ENCODE results near the gene CCDC102B.
"Not testable (repeated sequence)": the region's sequence is repeated elsewhere in the genome, so short reads cannot be mapped to it uniquely, and the experiment has no call there.

CCDC102B gene

DNA sequence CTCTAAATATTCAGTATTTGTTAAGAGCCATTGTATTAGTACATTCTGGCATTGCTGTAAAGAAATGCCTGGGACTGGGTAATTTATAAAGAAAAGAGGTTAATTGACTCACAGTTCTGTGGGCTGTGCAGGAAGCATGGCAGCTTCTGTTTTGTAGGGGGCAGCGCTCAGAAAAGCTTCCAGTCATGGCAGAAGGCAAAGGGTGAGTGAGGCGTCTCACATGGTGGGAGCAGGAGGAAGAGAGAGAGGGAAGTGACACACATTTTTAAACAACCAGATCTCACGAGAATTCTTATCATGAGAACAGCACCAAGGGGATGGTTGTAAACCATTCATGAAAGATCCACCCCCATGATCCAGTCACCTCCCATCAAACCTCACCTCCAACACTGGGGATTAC lies 13.8 kb upstream of the CCDC102B start:
- DNase-seq (ENCODE audit: insufficient read length) = no peak
- TF ChIP-seq TAF1 (IDR thresholded peaks at IDR 0.05; ENCODE audit: borderline replicate concordance, low read depth, low read length) (no peak), POLR2A (IDR thresholded peaks at IDR 0.05; ENCODE audit: low read depth, low read length) (no peak), POLR2AphosphoS5 (IDR thresholded peaks at IDR 0.05; ENCODE audit: low read depth, low read length) (no peak)
- FAIRE-seq = no peak

DNA sequence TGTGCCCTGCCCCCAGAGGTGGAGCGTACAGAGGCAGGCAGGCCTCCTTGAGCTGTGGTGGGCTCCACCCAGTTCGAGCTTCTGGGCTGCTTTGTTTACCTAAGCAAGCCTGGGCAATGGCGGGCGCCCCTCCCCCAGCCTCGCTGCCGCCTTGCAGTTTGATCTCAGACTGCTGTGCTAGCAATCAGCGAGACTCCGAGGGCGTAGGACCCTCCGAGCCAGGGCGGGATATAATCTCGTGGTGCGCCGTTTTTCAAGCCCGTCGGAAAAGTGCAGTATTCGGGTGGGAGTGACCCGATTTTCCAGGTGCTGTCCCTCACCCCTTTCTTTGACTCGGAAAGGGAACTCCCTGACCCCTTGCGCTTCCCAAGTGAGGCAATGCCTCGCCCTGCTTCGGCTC lies 7.6 kb upstream of the CCDC102B start:
- DNase-seq (ENCODE audit: insufficient read length); FAIRE-seq: not testable (repeated sequence)

DNA sequence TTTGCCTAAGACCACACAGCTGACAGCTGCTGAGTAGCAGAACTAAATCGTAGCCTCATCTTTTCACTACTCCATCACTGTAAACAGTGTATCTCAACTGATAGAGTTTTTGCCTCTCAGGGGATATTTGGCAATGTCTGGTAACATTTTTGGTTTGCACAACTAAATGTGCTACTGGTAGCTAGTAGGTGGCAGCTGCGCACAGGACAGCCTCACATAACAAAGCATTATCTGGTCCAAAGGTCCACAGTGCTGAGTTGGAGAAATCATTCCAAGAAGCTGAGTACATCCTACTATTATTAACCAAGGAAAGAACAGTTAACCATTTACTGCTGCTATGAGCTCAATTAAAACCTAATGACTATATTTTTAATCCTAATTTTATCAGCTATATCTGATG lies 6.1 kb upstream of the CCDC102B start:
- FAIRE-seq = no peak
- TF ChIP-seq TAF1 (IDR thresholded peaks at IDR 0.05; ENCODE audit: borderline replicate concordance, low read depth, low read length) (no peak), POLR2AphosphoS5 (IDR thresholded peaks at IDR 0.05; ENCODE audit: low read depth, low read length) (no peak), POLR2A (IDR thresholded peaks at IDR 0.05; ENCODE audit: low read depth, low read length) (no peak)
- DNase-seq (ENCODE audit: insufficient read length) = no peak

DNA sequence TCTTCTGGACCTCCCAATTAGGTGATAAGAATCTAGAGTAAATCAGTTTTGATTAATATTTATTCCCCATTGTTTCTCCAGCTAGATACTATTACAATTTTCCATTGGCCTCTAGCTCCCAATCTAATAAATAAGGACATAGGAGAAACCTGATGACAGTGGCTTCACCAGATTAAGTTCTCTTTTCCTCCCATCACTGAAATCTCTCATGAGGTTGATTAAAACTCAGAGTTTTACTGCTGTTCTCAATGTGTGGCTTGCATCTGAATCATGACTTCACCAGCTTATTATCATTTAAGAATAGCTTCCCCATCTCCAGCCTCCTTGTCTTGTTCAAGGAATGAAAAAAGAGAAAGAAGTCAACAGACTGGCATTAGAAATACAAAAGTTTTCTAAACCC lies 3.9 kb upstream of the CCDC102B start:
- FAIRE-seq (no peak), DNase-seq (ENCODE audit: insufficient read length) (no peak)
- TF ChIP-seq TAF1 (IDR thresholded peaks at IDR 0.05; ENCODE audit: borderline replicate concordance, low read depth, low read length) = no peak
- TF ChIP-seq POLR2AphosphoS5 (IDR thresholded peaks at IDR 0.05; ENCODE audit: low read depth, low read length) = no peak
- TF ChIP-seq POLR2A (IDR thresholded peaks at IDR 0.05; ENCODE audit: low read depth, low read length) = no peak

DNA sequence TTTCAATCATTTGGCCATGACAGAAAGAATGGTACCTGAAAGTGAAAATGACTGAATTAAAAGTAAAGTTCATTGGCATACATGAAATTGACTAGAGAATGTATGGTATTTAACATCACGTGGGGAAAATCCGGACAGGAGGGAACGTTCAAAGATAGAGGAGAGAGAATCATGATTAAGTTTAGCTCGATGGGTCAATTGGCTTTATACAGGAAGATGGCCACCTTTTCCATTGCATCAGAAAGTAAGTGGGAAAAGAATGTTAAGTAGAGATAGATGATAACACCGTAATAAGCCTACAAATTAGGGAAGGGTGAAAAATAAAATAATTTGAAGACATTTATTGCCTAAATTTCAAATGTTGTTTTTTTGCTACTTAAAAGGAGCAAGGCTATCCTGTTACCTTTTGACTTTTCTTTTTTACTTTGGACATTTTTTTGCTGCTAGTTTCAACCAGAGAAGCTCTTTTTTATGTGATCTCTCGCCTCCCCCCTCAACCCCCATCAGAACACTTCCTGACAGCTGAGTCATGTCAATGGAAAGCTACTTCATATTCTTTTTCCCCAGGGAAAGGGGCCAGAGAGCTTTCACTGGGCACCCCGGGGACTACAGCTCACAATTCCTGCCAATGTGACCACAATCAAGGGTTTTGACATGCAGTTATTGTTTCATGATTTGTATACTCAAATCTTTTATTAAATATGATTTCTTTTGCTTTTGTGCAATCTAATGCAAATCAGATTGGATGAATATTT lies 767 bp upstream of the CCDC102B start:
- TF ChIP-seq POLR2AphosphoS5 (IDR thresholded peaks at IDR 0.05; ENCODE audit: low read depth, low read length) (no peak), TAF1 (IDR thresholded peaks at IDR 0.05; ENCODE audit: borderline replicate concordance, low read depth, low read length) (no peak), POLR2A (IDR thresholded peaks at IDR 0.05; ENCODE audit: low read depth, low read length) (no peak)
- no peak for DNase-seq (ENCODE audit: insufficient read length)
- FAIRE-seq = no peak

DNA sequence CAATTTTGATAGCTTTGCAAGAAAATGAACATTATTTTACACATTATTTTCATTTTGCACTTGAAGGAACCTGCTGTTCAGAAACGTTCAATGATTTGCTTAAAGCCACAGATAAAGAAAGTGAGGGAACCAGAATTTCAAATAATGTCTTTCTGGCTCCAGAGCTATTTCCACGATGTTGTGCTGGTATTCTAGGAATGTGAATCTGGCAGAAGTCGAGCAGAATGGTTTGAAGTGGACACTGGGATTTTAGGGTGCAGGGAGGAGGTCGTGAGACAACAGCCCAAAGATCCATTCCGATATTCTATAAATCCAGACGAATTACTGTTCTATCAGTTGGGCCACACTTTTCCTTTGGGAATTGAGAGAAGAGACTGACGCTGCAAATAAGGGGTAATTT lies 2.2 kb downstream of the CCDC102B start:
- DNase-seq (ENCODE audit: insufficient read length) (no peak), FAIRE-seq (no peak)
- TF ChIP-seq TAF1 (IDR thresholded peaks at IDR 0.05; ENCODE audit: borderline replicate concordance, low read depth, low read length) (no peak), POLR2A (IDR thresholded peaks at IDR 0.05; ENCODE audit: low read depth, low read length) (no peak), POLR2AphosphoS5 (IDR thresholded peaks at IDR 0.05; ENCODE audit: low read depth, low read length) (no peak)

DNA sequence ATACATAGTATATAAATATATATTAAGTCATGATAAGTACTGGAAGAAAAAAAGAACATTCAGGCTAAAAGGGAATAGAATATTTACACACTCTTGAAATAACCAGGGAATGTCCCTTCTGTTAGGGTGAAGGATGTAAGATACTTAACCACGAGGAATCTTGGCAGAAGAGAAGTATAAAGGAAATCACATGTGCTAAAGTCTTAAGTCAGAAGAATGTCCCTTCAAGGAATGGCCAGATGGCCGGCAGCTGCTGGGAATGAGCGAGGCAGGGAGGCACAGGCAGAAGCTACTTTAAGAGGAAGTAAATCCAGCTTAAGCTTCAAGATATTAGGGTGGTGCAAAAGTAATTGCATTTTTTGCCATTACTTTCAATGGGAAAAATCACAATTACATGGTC lies 5.5 kb downstream of the CCDC102B start:
- TF ChIP-seq POLR2A (IDR thresholded peaks at IDR 0.05; ENCODE audit: low read depth, low read length) (no peak), TAF1 (IDR thresholded peaks at IDR 0.05; ENCODE audit: borderline replicate concordance, low read depth, low read length) (no peak), POLR2AphosphoS5 (IDR thresholded peaks at IDR 0.05; ENCODE audit: low read depth, low read length) (no peak)
- DNase-seq (ENCODE audit: insufficient read length) = no peak
- FAIRE-seq = no peak

DNA sequence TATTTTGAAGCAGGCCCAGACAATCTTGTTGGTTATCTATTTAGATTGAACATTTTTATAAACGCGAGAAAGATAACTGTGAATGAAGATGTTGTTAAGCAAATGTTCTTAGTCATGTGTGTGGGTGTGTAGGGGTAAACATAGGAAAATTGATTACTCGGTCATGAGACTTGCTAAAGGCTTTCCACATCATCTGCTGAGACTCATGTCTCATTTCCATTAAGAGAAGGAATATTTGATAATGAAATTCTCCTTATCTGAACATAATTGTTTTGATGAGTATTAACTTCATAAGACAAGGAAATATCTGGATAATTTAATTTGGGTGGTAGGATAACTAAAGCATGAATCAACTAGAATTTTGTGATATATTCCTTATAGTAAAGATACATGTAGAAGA lies 19.7 kb downstream of the CCDC102B start:
- no peak for TF ChIP-seq POLR2A (IDR thresholded peaks at IDR 0.05; ENCODE audit: low read depth, low read length)
- TF ChIP-seq POLR2AphosphoS5 (IDR thresholded peaks at IDR 0.05; ENCODE audit: low read depth, low read length) = no peak
- TF ChIP-seq TAF1 (IDR thresholded peaks at IDR 0.05; ENCODE audit: borderline replicate concordance, low read depth, low read length) = no peak
- FAIRE-seq (no peak), DNase-seq (ENCODE audit: insufficient read length) (no peak)

DNA sequence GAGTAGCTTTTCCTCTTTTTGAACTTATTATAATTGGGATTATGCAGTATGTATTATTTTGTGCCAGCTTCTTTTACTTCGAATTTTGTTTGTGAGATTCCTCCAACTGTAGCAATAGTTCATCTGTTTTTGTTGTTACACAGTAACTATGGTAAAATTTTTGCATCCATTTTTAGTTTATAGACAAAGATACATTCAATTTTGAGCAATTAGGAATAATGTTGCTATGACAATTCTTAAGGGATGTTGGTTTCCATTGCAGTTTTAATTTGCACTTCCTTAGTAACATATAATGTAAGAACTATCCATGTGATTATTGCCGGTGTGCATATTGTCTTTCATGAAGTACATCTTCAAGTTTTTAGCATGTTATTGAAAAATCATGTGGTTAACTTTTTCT lies 20.7 kb downstream of the CCDC102B start:
- TF ChIP-seq TAF1 (IDR thresholded peaks at IDR 0.05; ENCODE audit: borderline replicate concordance, low read depth, low read length) (no peak), POLR2A (IDR thresholded peaks at IDR 0.05; ENCODE audit: low read depth, low read length) (no peak), POLR2AphosphoS5 (IDR thresholded peaks at IDR 0.05; ENCODE audit: low read depth, low read length) (no peak)
- DNase-seq (ENCODE audit: insufficient read length) (no peak), FAIRE-seq (no peak)

DNA sequence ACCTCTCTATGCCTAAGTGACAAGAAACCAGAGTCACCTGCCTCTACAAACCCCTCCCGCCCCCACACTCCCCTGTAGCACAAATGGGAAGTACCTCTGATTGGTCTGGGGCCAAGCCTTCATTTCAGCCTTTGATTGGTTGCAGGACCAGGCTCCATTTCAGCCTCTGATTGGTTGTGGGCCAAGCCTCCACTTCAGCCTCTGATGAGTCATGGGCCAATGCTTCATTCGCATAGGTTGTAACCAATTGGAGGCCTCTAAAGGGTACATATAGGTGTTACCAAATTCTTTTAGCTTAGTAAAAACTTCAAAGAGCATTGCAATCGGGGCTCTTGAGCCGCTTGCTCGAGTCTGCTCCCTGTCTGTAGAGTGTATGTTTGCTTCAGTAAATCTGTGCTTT lies 25.0 kb downstream of the CCDC102B start:
- DNase-seq (ENCODE audit: insufficient read length) = no peak
- FAIRE-seq = no peak
- TF ChIP-seq TAF1 (IDR thresholded peaks at IDR 0.05; ENCODE audit: borderline replicate concordance, low read depth, low read length) (no peak), POLR2AphosphoS5 (IDR thresholded peaks at IDR 0.05; ENCODE audit: low read depth, low read length) (no peak), POLR2A (IDR thresholded peaks at IDR 0.05; ENCODE audit: low read depth, low read length) (no peak)

DNA sequence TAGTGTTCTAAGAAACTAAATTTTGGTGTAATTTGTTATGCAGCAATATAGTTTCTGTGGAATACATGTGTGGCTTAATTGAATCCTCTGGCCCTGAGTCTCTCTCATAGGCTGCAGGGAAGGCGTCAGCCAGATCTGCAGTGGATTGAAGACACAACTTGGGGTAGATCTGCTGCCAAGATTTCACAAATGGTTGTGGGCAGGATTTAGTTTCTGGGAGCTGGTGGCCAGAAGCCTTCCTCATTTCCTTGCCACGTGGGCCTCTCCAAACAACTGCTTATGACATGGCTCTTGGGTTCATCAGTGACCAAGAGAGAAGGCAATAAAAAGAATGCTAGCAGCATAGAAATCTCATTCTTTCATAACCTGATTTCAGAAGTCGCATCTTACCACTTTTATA lies 28.2 kb downstream of the CCDC102B start:
- TF ChIP-seq TAF1 (IDR thresholded peaks at IDR 0.05; ENCODE audit: borderline replicate concordance, low read depth, low read length) (no peak), POLR2AphosphoS5 (IDR thresholded peaks at IDR 0.05; ENCODE audit: low read depth, low read length) (no peak), POLR2A (IDR thresholded peaks at IDR 0.05; ENCODE audit: low read depth, low read length) (no peak)
- DNase-seq (ENCODE audit: insufficient read length) (no peak), FAIRE-seq (no peak)

DNA sequence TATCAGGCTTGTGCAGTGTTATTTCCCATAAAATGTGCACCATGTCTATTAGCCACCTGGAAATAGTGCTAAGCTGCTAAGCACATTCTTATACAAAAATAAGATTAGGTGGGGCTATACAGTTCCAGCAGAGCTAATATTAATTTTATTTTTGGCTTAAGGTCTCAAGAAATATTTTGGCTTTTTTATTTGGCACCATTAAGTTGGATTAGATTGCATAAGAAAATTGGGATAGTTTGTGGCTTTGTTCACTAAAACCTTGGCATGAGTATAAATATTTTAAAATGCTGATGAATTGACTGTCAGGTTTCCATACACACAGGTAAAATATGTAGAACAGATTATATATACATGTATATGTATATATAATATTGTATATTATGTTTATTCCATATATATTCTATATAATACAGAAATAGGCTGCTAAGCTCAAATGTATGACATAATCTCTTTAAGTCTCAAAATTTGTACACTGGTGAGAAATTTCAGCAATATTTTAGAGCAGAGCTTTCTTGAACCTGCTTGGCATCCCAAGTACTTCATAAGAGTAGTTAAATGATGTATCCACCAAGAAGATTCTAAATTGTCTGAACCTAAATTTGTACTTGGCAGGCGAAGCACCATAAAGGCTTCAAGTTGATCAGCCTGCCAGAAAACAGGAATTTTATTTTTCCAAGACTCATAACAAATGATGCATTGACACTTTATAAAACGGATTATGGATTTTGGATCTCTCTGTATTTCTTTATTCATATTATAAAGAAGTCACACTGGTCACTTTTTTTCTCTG lies 32.6 kb downstream of the CCDC102B start:
- DNase-seq (ENCODE audit: insufficient read length) (no peak), FAIRE-seq (no peak)
- no peak for TF ChIP-seq POLR2A (IDR thresholded peaks at IDR 0.05; ENCODE audit: low read depth, low read length)
- TF ChIP-seq TAF1 (IDR thresholded peaks at IDR 0.05; ENCODE audit: borderline replicate concordance, low read depth, low read length) = no peak
- TF ChIP-seq POLR2AphosphoS5 (IDR thresholded peaks at IDR 0.05; ENCODE audit: low read depth, low read length) = no peak

Measured in GM12892 (cell line).